H1 (cell line): ENCODE measurements around the gene ETV5. TPM values are rescaled to one million over a fixed set of nuclear protein-coding genes. Genes with fewer than 3 reads are reported as not detected.

Experiments used
- CTCF ChIA-PET: fragments of 300-600 bp; sonication (Branson Sonifier 250); formaldehyde crosslinking; loops from one replicate; lab custom pipeline; 2021; ENCODE audit not compliant: partially characterized antibody; lab: Charles Lee
- POLR2A ChIA-PET: fragments of 300-600 bp; sonication (Branson Sonifier 250); formaldehyde crosslinking; loops from one replicate; lab custom pipeline; 2021; ENCODE audit warnings: inconsistent platforms; ENCODE audit not compliant: partially characterized antibody; lab: Charles Lee
- DNase-seq, 2 experiments: peaks; one replicate each; pipeline versions ENCODE4 v3.0.0 to v3.0.0-alpha.2; 2010 to 2022; ENCODE audit warnings: low spot score in 2 of 2, low read depth in 1 of 2, mixed read lengths in 1 of 2
- FAIRE-seq: peaks from 2 replicates; lab custom pipeline; 2011; peaks lifted over from hg19 to GRCh38; lab: Jason Lieb, UNC
- H2AFZ ChIP-seq: 2 replicates; pipeline ENCODE4 v1.8.1; 2012; ENCODE audit warnings: low read length, inconsistent platforms
- H2AK5ac ChIP-seq: 2 replicates; pipeline ENCODE4 v1.6.1; 2013; ENCODE audit warnings: low read depth, low read length
- H2BK120ac ChIP-seq: replicated peaks from 2 replicates; pipeline ENCODE3; 2013; ENCODE audit warnings: low read depth, low read length, inconsistent platforms
- H2BK12ac ChIP-seq: 2 replicates; pipeline ENCODE4 v1.6.1; 2013; ENCODE audit warnings: low read depth, low read length
- H2BK15ac ChIP-seq: 2 replicates; pipeline ENCODE4 v1.6.1; 2013; ENCODE audit warnings: low read length
- H2BK20ac ChIP-seq: 2 replicates; pipeline ENCODE4 v1.6.1; 2013; ENCODE audit warnings: low read length
- H2BK5ac ChIP-seq: 2 replicates; pipeline ENCODE4 v1.6.1; 2013; ENCODE audit warnings: low read depth, low read length
- H3K14ac ChIP-seq: 2 replicates; pipeline ENCODE4 v1.6.1; 2013; ENCODE audit warnings: inconsistent platforms; ENCODE audit not compliant: insufficient read length
- H3K18ac ChIP-seq: 2 replicates; pipeline ENCODE4 v1.6.1; 2013; ENCODE audit warnings: low read length; ENCODE audit errors: extremely low read depth
- H3K23ac ChIP-seq: 2 replicates; pipeline ENCODE4 v1.6.1; 2013; ENCODE audit warnings: inconsistent platforms; ENCODE audit not compliant: insufficient read length
- H3K23me2 ChIP-seq: 2 replicates; pipeline ENCODE4 v1.6.1; 2013; ENCODE audit warnings: low read depth, low read length
- H3K27ac ChIP-seq: 2 replicates; pipeline ENCODE4 v1.6.1; 2011; ENCODE audit warnings: low read depth, low read length, inconsistent platforms
- H3K27me3 ChIP-seq, 4 experiments: replicated peaks in 1 of 4; 1 replicate in 1 of 4; 2 replicates in 3 of 4; pipeline versions ENCODE4 v1.6.1 to v1.8.1; 2011 to 2013; ENCODE audit warnings: low read length in 3 of 4, mild to moderate bottlenecking in 3 of 4, inconsistent platforms in 2 of 4, mixed read lengths in 2 of 4, moderate library complexity in 1 of 4; ENCODE audit not compliant: control insufficient read depth in 3 of 4, insufficient read depth in 3 of 4; ENCODE audit errors: extremely low read depth in 1 of 4
- H3K36me3 ChIP-seq, 4 experiments: 2 replicates each; pipeline versions ENCODE4 v1.6.1 to v1.8.1; 2011 to 2013; ENCODE audit warnings: mild to moderate bottlenecking in 4 of 4, low read length in 3 of 4, moderate library complexity in 2 of 4, control low read depth in 1 of 4, inconsistent platforms in 1 of 4; ENCODE audit not compliant: insufficient read depth in 4 of 4, control insufficient read depth in 2 of 4
- H3K4ac ChIP-seq: replicated peaks from 2 replicates; pipeline ENCODE3; 2013; ENCODE audit warnings: low read length, low read depth, mixed read lengths, inconsistent platforms; ENCODE audit not compliant: insufficient read length
- H3K4me1 ChIP-seq, 4 experiments: replicated peaks in 1 of 4; 1 replicate in 1 of 4; 2 replicates in 3 of 4; pipeline versions ENCODE4 v1.6.1 to v1.8.1; 2011 to 2013; ENCODE audit warnings: low read length in 3 of 4, inconsistent platforms in 2 of 4, mixed read lengths in 1 of 4; ENCODE audit not compliant: insufficient read depth in 4 of 4, control insufficient read depth in 3 of 4
- H3K4me2 ChIP-seq, 2 experiments: 2 replicates each; pipeline versions ENCODE4 v1.6.1 to v1.8.1; 2011 to 2013; ENCODE audit warnings: low read depth in 2 of 2, low read length in 2 of 2, control low read depth in 1 of 2, inconsistent platforms in 1 of 2, mild to moderate bottlenecking in 1 of 2; ENCODE audit not compliant: insufficient read depth in 1 of 2
- H3K4me3 ChIP-seq, 4 experiments: fragments of 200-600, 300-600 bp in 1 of 4; sonication (generic), shearing (Covaris generic), sonication (Bioruptor Twin) in 1 of 4; 2 replicates each; pipeline versions ENCODE4 v1.5.1 to v1.8.1; 2011 to 2016; ENCODE audit warnings: low read length in 4 of 4, low read depth in 3 of 4, control low read depth in 2 of 4, inconsistent platforms in 2 of 4, mild to moderate bottlenecking in 2 of 4, mixed read lengths in 1 of 4, moderate library complexity in 1 of 4; ENCODE audit not compliant: insufficient read depth in 2 of 4; ENCODE audit errors: extremely low read depth in 1 of 4
- H3K56ac ChIP-seq: replicated peaks from 2 replicates; pipeline ENCODE3; 2013; ENCODE audit warnings: low read depth, mild to moderate bottlenecking, mixed read lengths, low read length, inconsistent platforms; ENCODE audit not compliant: insufficient read length
- H3K79me1 ChIP-seq: 2 replicates; pipeline ENCODE4 v1.6.1; 2013; ENCODE audit warnings: low read depth, low read length, control low read depth
- H3K79me2 ChIP-seq, 2 experiments: 2 replicates each; pipeline versions ENCODE4 v1.6.1 to v1.8.1; 2012 to 2013; ENCODE audit warnings: low read length in 2 of 2, mild to moderate bottlenecking in 2 of 2, inconsistent platforms in 1 of 2; ENCODE audit not compliant: insufficient read depth in 2 of 2, control insufficient read depth in 1 of 2
- H3K9ac ChIP-seq, 4 experiments: replicated peaks in 1 of 4; 1 replicate in 1 of 4; 2 replicates in 3 of 4; pipeline versions ENCODE4 v1.6.1 to v1.8.1; 2011 to 2013; ENCODE audit warnings: low read depth in 3 of 4, low read length in 3 of 4, control low read depth in 2 of 4, mild to moderate bottlenecking in 2 of 4, moderate library complexity in 2 of 4, inconsistent platforms in 1 of 4; ENCODE audit errors: extremely low read depth in 1 of 4
- H3K9me3 ChIP-seq, 2 experiments: 2 replicates each; pipeline versions ENCODE4 v1.6.1 to v1.8.1; 2012 to 2013; ENCODE audit warnings: mild to moderate bottlenecking in 2 of 2, moderate library complexity in 2 of 2, control low read depth in 1 of 2, inconsistent platforms in 1 of 2, low read depth in 1 of 2, low read length in 1 of 2, mixed read lengths in 1 of 2; ENCODE audit not compliant: insufficient read depth in 2 of 2
- H4K20me1 ChIP-seq, 2 experiments: replicated peaks in 1 of 2; 2 replicates each; pipeline versions ENCODE3 to v1.8.1; 2011 to 2013; ENCODE audit warnings: inconsistent platforms in 2 of 2, low read length in 2 of 2, mild to moderate bottlenecking in 1 of 2; ENCODE audit not compliant: insufficient read depth in 2 of 2, control insufficient read depth in 1 of 2
- H4K5ac ChIP-seq: 2 replicates; pipeline ENCODE4 v1.6.1; 2013; ENCODE audit warnings: low read length, low read depth, mixed read lengths, inconsistent platforms; ENCODE audit not compliant: insufficient read length
- H4K8ac ChIP-seq: 2 replicates; pipeline ENCODE4 v1.8.0; 2013; ENCODE audit warnings: mild to moderate bottlenecking, moderate library complexity, low read length, inconsistent platforms; ENCODE audit not compliant: insufficient read depth; ENCODE audit errors: extremely low read depth
- H4K91ac ChIP-seq: replicated peaks from 2 replicates; pipeline ENCODE3; 2013; ENCODE audit warnings: low read length, mixed read lengths, inconsistent platforms; ENCODE audit not compliant: insufficient read length
- CHD1 ChIP-seq: IDR thresholded peaks from 2 replicates; pipeline ENCODE4 v1.6.1; 2012; ENCODE audit warnings: low read depth, low read length, improper control_type of control experiment
- EZH2 ChIP-seq: fragments of 200-600 bp; sonication (generic); IDR thresholded peaks from 2 replicates; pipeline ENCODE4 v1.7.1; 2012; ENCODE audit warnings: low read depth, mild to moderate bottlenecking, moderate library complexity, low read length, inconsistent platforms; ENCODE audit not compliant: severe bottlenecking
- FOSL1 ChIP-seq: IDR thresholded peaks from 2 replicates; pipeline ENCODE4 v1.6.1; 2011; ENCODE audit warnings: mild to moderate bottlenecking, low read depth, low read length, moderate library complexity; ENCODE audit not compliant: insufficient read depth
- POLR2AphosphoS5 ChIP-seq: IDR thresholded peaks from 2 replicates; pipeline ENCODE4 v1.6.1; 2011; ENCODE audit warnings: low read depth, low read length
- POU5F1 ChIP-seq: IDR thresholded peaks from 2 replicates; pipeline ENCODE4 v1.6.1; 2011; ENCODE audit warnings: low read depth, mild to moderate bottlenecking, low read length, moderate library complexity
- RNF2 ChIP-seq: fragments of 200-900, 300-1000 bp; sonication (generic); IDR thresholded peaks from 2 replicates; pipeline ENCODE4 v1.7.1; 2016; ENCODE audit warnings: borderline replicate concordance, low read depth, mild to moderate bottlenecking, antibody characterized with exemption, low read length; ENCODE audit not compliant: poor library complexity, severe bottlenecking; ENCODE audit errors: missing control alignments
- SP1 ChIP-seq: IDR thresholded peaks from 2 replicates; pipeline ENCODE4 v1.6.1; 2011; ENCODE audit warnings: low read depth, low read length
- SP2 ChIP-seq: IDR thresholded peaks from 2 replicates; pipeline ENCODE4 v1.6.1; 2012; ENCODE audit warnings: mild to moderate bottlenecking, low read length, inconsistent platforms
- TAF7 ChIP-seq: optimal IDR thresholded peaks from 2 replicates; pipeline ENCODE3; 2011; ENCODE audit warnings: low read depth, mild to moderate bottlenecking, inconsistent platforms, low read length, moderate library complexity, borderline replicate concordance
- TEAD4 ChIP-seq: IDR thresholded peaks from 2 replicates; pipeline ENCODE4 v1.6.1; 2012; ENCODE audit warnings: low read depth, low read length, inconsistent platforms, mixed read lengths
- YY1 ChIP-seq: IDR thresholded peaks from 2 replicates; pipeline ENCODE4 v1.6.1; 2011; ENCODE audit warnings: low read depth, mild to moderate bottlenecking, low read length
- WGBS, 2 experiments: shearing (Covaris generic) in 1 of 2; methylation state at CpG; one replicate each; pipeline versions ENCODE4 v1.1.6 to v1.1.7; 2013 to 2015; ENCODE audit warnings: low lambda C conversion rate in 2 of 2, mixed read lengths in 2 of 2, inconsistent platforms in 1 of 2, low coverage in 1 of 2, missing lambda C conversion rate in 1 of 2; ENCODE audit not compliant: insufficient replicate concordance in 2 of 2, insufficient coverage in 1 of 2, insufficient read length in 1 of 2; ENCODE audit errors: extremely low coverage in 1 of 2, missing lambda C conversion rate in 1 of 2; 5-methylcytosine and 5-hydroxymethylcytosine counted together
- polyA plus RNA-seq, 7 experiments: library from polyadenylated mRNA; depleted of rRNA in 3 of 7; stranded (reverse) in 5 of 7; unstranded in 2 of 7; fragments of >200 nt in 5 of 7; fragments of 200-250 nt in 2 of 7; gene quantifications; 1 replicate in 5 of 7; 2 replicates in 1 of 7; 4 replicates in 1 of 7; pipeline versions ENCODE4 v1.2.1 to v1.2.3, GENCODE V29; 2011 to 2013; ENCODE audit warnings: missing spikeins in 2 of 7, mixed read lengths in 2 of 7
- total RNA-seq: library from RNA; stranded (reverse); fragmentation: NEBNext Ultra II Directional; extraction: Animal tissue kit (Norgen Biotek cat#: 25700); gene quantifications from 2 replicates; pipeline ENCODE4 v1.2.1, GENCODE V29; 2021
- TF ChIP-seq, protein P1 (sequence below): IDR thresholded peaks from 2 replicates; pipeline ENCODE4 v1.6.1; 2011; ENCODE audit warnings: low read length, improper control_type of control experiment

The ETV5 gene
- total and polyA plus RNA-seq, 2 of the 8 experiments (the other 6 are each of a cell fraction or from before 2014, with no cell fraction given) = 13.1 to 36.9 TPM

DNA sequence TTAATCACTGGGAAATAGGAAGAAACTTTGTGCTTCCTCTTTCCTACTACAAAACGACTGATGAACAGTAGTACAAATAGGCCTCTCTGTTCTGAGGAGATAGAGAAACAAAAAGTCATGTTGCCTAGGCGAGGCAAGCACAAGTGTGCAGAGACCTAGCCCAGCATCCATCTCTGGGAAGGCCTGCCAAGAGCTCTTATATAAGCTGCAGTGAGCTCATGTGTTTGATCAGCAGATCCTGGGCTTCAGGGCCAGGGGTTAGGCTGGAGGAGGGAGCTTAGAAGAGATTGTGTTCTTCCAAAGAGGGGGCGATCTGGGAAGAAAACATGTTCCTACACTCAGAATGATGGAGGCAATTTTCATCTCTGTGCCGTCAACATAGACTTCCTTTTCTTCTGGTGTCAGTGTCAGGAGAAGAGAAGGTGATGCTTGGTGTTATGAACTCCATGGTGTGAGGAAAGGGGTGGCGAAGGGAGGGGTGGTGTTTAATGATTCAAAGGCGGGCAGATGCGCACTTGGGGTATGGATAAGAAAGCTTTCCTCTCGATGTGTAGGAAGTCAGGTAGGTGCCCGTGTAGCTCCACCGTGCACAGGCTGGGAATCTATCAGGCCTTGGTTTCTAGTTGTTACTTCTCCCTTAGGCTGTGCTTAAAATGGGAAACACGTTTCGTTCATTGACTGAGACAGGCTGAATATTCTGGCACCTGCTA is 29.5 kb upstream of the ETV5 start:
- Histone ChIP-seq H4K91ac (no peak overlapping the region), H2AFZ (no peak overlapping the region), H3K4ac (no peak overlapping the region), H4K20me1 (peaks cover 0 to 2% of the 10 kb centered on the region in 2 experiments), H3K9ac (no peak overlapping the region), H3K14ac (no peak overlapping the region), H2BK20ac (no peak overlapping the region), H3K18ac (no peak overlapping the region), H3K4me3 (no peak overlapping the region), H3K4me2 (no peak overlapping the region), H3K79me1 (no peaks in the 10 kb centered on the region), H3K4me1 (no peaks in the 10 kb centered on the region), H3K56ac (no peak overlapping the region), H2BK120ac (no peak overlapping the region), H3K36me3 (no peaks in the 10 kb centered on the region), H3K27me3 (no peaks in the 10 kb centered on the region), H4K8ac (no peak overlapping the region), H2AK5ac (no peak overlapping the region), H3K27ac (no peak overlapping the region), H4K5ac (no peak overlapping the region), H2BK5ac (no peak overlapping the region), H2BK15ac (no peak overlapping the region), H3K23ac (no peak overlapping the region), H3K23me2 (no peaks in the 10 kb centered on the region), H2BK12ac (no peak overlapping the region), H3K9me3 (no peaks in the 10 kb centered on the region), H3K79me2 (no peaks in the 10 kb centered on the region)
- ChIA-PET CTCF (interaction anchor here (0.7 to 1.8 kb wide), 6 partner anchors 9 to 86 kb away, joined by 3 to 5 read pairs (median 4); no protein-coding TSS in a partner anchor), POLR2A (no interaction called here)
- DNase-seq = no peak
- WGBS, 2 experiments = 84% methylated on average over 12 of the region's 12 CpGs; no CpG with 5 or more reads in 1 of the 2 experiments
- no peak for FAIRE-seq
- TF ChIP-seq RNF2 (no peak), CHD1 (no peak), FOSL1 (no peak), SP1 (no peak), POU5F1 (no peak), SP2 (no peak), TEAD4 (no peak), POLR2AphosphoS5 (no peak), YY1 (no peak), EZH2 (no peak), TAF7 (no peak)
- TF ChIP-seq, protein P1, sequence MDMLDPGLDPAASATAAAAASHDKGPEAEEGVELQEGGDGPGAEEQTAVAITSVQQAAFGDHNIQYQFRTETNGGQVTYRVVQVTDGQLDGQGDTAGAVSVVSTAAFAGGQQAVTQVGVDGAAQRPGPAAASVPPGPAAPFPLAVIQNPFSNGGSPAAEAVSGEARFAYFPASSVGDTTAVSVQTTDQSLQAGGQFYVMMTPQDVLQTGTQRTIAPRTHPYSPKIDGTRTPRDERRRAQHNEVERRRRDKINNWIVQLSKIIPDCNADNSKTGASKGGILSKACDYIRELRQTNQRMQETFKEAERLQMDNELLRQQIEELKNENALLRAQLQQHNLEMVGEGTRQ = no peak
